Renal pelvis (tissue), 4 donors: ENCODE data around the gene LDHAL6B. TPM values are rescaled to one million over a fixed set of nuclear protein-coding genes. Genes with fewer than 3 reads are reported as not detected.

Experiments
- DNase-seq: peaks from one replicate; pipeline ENCODE4 v3.0.0-alpha.2; 2013
- polyA plus RNA-seq, 3 donors: library from polyadenylated mRNA; unstranded; fragments of 120-200 nt; gene quantifications; one replicate each; pipeline ENCODE4 v1.2.1, GENCODE V29; 2013; ENCODE audit not compliant: insufficient read length in 3 of 3

LDHAL6B gene
- polyA plus RNA-seq, 3 donors, result 0.10 to 0.41 (median 0.36) TPM

DNA sequence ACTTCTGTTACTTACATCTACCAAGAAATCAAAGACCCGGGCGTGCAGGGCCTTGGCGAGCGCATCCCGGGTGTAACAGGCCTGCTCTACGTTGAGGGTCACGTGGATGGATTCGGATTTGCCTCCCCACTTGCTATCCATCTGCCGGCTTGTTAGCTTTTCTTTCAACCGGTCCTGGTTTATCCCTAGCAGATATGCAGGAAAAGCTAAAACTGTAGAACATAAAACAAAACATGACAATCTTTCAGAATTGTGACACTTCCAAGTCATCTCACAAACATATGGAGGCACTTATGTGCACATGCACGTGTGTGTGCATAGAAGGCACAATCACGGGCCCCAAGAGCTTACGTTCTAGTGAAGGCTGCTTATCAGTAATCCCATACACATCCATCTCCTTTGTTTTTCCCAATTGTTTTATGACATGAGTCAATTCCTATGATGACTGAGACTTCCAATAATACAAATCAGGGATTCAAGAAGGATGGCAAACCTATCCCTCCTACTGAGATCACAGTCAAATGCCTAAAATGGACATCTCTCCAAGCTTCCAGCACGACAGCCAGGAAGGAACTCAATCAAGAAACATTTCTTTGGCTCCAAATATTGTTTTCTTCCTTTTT is 11.3 kb downstream of the LDHAL6B start:
- no peak for DNase-seq

DNA sequence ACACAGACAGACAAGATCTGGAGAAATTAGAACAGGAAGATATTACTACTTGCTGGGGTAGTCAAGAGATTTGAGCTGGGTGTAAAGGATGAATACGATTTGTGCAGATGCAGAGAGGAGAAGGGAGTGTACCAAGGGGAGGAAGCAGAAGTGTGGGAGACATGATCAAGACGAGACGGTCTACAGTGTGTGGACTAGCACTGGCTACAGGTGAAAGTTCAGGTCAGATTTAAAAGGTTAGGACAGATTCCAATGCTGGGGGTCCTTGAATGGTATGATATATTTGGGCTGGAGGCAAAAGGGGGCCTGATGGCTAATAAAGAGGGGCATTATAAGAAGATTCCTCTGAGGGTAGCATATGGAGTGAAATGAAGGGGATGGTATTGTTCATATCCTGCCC is 12.1 kb downstream of the LDHAL6B start:
- no peak for DNase-seq

- DNase-seq, result peak; percentile 70
These were observed 15.2 kb downstream of the LDHAL6B start for GRCh38 chr15:59221511-59222505.

DNA sequence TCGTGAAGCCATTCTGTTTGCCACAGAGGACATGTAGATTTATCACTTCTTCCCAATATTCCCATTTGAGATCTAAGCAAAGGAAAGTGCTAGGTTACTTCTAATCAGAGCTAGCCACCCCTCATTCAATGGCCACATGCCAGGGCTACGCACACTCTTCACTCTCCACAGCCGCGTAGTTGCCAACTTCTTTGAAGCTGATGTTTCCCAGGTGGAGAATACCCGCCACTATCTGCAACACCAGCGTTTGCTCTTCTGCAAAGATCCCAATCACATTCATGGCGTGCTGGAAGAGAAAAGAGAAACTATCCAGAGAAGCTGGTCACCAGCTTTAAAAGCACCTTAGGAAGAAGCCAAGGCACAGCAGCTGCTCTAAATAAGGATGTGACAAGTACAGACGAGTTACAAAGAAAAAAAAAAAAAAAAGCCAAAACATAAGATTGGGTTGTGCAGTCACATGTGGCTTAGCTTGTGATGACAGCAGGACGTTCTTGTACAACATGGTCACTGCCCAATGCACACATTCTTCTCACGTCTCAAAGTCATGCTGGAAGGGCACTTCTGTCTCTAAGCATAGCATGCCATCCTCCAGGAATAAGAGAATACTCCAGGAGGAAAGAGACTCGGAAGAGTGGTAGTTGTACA is 16.4 kb downstream of the LDHAL6B start:
- DNase-seq, result no peak

DNA sequence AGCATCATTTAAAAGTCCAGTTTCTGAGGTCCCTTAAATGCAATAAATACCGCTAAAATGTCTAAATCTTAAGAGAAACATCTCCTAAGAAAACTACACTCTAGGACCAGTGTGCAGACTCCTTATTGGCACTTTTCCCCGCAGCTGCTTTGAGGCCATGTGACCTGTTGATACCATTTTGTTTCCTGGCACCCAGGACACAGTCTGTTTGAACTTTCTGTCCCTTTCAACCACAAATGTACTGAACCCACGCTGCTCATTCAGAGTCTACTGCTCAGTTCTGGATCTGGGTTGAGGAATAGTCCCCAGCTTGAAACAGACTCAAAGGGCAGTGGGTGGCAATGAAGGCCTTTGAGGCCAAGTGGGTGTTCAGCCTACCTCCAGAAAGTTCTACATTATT is 17.1 kb downstream of the LDHAL6B start:
- no peak for DNase-seq

- DNase-seq, result no peak
These were observed 17.8 kb downstream of the LDHAL6B start for GRCh38 chr15:59224474-59224873.

- DNase-seq, result no peak
These were observed 20.4 kb downstream of the LDHAL6B start for GRCh38 chr15:59227021-59227420.

DNA sequence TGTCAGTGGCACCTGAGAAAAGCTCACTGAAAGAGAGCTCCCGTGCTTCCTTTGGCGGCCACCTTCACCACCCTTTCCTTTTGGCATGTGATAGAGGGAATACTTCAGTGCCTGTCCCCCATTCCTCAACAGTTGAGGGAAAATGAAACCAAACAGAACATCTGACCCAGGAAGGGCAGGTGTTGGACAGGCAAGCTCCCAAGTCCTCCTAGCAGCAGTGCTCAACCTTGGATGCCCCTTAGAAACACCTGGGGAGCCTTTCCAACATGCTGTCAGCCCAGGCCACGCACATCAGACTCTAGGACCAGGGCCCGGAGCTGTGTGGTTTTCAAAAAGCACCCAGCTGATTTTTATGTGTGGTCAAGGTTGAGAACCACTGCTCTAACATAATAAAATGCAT is 22.4 kb downstream of the LDHAL6B start:
- DNase-seq, result no peak

GRCh38 chr15:59229453-59229852 is 22.8 kb downstream of the LDHAL6B start:
- DNase-seq, result no peak

DNA sequence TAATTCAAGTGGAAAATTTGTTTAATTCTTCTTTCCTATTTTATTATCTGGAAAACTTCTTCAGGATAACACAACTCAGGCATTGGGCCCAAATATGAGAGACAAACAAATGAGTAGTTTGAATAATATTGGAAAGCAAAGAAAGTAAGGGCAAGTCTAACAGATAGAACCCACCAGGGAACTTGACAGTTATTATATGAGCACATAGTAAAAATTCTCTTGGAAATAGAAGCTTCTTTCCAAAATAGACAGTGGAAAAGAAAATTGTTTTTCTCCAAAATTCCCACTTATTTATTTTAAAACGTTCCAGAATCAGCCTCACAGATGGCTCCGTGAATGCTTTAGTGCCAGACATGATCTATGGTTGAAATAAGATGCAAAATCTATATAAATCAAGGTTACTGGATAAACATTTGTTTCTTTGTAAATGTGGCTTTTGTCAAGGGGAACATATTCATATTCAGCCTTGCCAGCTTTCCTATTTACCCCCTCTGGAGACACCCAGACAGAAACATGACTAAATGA is 23.9 kb downstream of the LDHAL6B start:
- no peak for DNase-seq

- DNase-seq, result no peak
These were observed 25.8 kb downstream of the LDHAL6B start for GRCh38 chr15:59232476-59232875.

DNA sequence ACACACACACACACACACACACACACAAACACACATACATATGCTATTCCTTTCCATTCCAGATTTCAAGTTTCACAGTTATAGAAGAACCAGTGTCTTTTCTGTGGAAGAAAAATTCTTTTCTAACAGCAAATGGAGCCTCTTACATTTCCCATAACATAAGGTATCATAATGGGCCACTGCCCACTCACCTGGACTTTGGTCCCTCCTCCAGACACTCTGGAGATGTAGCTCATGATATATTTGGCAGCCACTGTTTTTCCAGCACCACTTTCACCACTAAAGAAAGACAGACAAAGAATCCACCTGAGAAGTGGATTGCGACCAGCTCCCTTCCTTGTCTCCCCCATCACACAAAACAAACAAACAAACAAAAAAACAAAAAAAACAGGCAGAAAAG is 29.8 kb downstream of the LDHAL6B start:
- no peak for DNase-seq

DNA sequence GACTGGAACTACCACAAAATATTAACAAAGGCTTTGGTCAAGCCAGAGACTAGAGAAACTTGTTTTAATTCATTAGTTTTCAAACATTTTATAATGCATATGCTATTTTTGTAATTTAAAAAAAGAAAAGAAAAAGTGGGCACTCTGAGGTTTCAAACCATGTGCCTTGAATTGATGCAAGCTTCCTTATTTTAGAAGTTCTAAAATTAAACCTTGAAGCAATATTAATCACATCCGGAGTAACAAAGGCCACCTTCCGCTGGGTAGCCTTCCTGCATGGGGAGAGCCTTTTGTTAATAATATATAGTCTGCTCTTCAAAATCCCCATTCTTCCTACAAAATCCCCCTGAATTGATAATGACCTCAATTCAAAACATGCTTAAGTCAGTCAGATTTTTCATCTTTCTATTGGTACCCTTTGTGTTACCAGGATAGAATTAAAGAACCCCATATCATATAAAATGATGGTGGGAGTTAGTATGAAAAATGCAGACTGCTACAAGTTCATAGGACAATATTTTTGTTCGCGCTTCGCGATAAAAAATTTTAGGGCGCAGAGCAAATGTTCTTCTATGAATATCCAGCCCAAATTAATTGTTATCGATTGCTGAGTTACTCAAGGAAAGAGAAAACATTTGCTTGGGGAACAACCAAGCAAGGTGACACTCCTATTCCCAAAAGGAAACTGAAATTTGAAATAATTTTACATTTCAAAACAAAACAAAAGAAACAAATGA is 30.6 kb downstream of the LDHAL6B start:
- DNase-seq, result no peak

DNA sequence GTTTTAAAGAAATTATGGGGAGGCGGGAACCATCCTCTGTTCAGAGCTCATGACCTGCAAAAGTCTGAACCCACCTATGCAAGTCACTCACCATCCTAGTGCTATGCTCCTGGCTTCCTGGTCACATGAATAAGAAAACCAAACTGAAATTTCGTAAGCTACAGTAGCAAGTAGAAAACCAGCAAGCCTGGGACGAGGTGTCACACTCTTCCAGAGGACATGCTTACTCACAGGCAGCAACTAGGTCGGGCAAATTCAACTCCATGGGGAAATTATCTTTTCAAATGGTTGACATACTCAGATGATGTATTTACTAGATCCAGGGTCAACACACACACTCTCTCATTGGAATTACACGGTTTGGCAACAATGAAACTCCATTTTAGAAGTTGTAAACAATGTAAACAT is 31.3 kb downstream of the LDHAL6B start:
- DNase-seq, result no peak

GRCh38 chr15:59240036-59240435 is 33.4 kb downstream of the LDHAL6B start:
- no peak for DNase-seq

DNA sequence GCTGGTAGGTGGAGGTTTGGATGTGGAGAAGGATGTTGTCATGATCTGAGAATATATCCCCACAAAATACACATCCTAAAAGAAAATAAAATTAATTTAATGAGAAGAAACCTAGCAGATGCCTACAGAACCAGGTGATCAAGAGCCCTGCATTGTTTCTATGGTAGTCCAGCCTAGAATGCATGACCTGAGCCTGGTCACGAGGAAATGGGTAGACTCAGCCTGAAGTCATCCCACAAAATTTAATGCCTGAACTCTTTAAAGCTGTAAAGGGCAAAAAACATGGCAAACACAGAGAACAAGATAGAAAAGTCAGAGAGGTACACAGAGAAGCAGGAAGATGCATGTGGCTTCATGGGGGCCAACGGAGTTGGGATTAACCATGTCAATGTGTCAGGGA is 36.0 kb downstream of the LDHAL6B start:
- no peak for DNase-seq

DNA sequence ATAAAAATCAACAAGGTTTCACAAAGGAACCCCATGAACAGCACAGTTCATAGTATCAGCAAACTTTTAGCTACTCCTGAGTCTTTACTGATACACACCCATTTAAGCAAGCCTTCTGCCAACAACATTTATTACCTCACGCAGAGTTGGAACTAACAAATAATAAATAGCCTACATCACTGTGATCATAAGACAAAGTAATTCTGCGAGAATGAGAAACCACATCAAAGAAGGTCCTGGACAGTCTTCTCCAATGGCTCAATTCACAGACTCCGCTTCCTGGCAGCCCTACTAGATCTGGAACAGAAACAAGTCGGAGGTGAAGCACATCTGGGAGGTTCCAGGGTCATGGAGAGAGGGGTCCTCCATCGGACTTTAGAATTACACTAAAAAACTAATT is 37.0 kb downstream of the LDHAL6B start:
- DNase-seq, result no peak

DNA sequence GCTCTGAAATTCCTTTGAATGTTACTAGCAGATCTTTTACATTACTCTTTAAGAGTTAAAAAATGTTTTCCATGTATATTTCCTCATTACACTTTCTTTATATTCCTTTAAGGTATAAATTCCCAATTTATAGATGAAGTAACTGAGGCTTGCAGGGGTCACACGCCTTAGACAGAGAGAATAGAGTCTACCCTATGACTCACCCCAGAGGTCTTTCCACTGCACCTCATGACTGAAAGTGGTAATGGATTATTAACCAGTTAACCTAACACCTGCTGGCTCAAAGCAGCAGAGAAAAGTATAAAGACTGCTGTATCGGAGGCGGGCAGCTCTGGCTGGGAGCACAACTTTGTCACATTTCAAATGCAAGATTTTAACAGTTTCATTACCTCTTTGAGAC is 37.7 kb downstream of the LDHAL6B start:
- DNase-seq, result no peak

GRCh38 chr15:59245559-59245958 is 38.9 kb downstream of the LDHAL6B start:
- DNase-seq, result no peak

DNA sequence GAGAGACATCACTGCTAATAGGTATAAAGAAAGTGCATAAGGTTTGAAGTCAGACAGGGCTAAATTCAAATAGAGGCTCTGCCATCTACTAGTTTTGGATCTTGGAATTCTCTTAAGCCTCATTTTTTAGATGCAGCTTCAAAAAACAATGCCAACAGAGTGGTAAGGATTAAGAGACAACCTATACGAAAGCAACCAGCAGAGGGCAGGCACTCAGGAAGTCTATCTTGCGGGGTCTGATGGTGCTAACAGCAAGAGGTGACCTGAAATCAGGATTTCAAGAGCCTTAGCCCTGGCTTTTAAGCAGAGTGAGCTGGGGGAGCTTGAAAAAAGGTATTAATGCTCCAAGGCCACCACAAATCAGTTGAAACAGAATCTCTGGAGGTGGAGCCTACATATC is 40.7 kb downstream of the LDHAL6B start:
- DNase-seq, result peak; percentile 70

- DNase-seq, result no peak
These were observed 43.2 kb downstream of the LDHAL6B start for GRCh38 chr15:59249816-59250215.

DNA sequence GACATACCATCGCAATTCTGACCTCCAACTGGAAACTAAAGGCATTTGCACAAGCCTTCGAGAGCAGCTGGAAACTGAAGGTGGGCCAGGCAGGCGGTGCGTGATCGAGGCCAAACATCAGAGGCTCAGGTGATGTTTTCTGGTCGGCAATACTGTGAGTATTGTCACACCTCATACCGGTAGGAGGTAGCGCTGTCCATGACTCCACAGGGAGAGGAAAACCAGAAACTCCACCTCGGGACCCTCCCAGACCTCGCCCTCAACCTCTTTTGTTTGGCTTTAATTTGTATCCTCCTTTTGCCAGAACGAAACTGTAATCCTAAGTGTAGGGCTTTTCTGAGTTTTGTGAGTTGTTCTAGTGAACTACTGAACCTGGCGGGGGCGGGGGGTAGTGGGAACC is 43.6 kb downstream of the LDHAL6B start:
- DNase-seq, result no peak
